Thoracic aorta (tissue), 2 donors: ENCODE measurements around the gene EXD2. TPM values are rescaled to one million over a fixed set of nuclear protein-coding genes. Genes with fewer than 3 reads are reported as not detected.

Experiments
- ATAC-seq: fragments of 150-250 bp; one replicate; pipeline ENCODE4 v1.8.0; 2017; ENCODE audit warnings: low read depth; ENCODE audit not compliant: insufficient number of reproducible peaks, low FRiP score
- DNase-seq: peaks from one replicate; pipeline ENCODE4 v3.0.0-alpha.2; 2020; ENCODE audit warnings: low spot score
- H3K27ac ChIP-seq, 2 donors: fragments of 200-600 bp; sonication (generic); 1 replicate in 1 of 2; 2 replicates in 1 of 2; pipeline ENCODE4 v1.5.1; 2016; ENCODE audit warnings: mild to moderate bottlenecking in 2 of 2, moderate library complexity in 2 of 2
- H3K27me3 ChIP-seq: fragments of 200-600 bp; sonication (generic); replicated peaks from 2 replicates; pipeline ENCODE4 v1.6.0; 2016; ENCODE audit warnings: mild to moderate bottlenecking; ENCODE audit not compliant: insufficient read depth
- H3K36me3 ChIP-seq: fragments of 200-600 bp; sonication (generic); one replicate; pipeline ENCODE4 v1.5.1; 2016
- H3K4me1 ChIP-seq, 2 donors: fragments of 200-600 bp; sonication (generic); 1 replicate in 1 of 2; 2 replicates in 1 of 2; pipeline versions ENCODE4 v1.5.1 to v1.6.0; 2016; ENCODE audit warnings: low read depth in 2 of 2, mild to moderate bottlenecking in 1 of 2; ENCODE audit not compliant: control insufficient read depth in 1 of 2
- H3K4me3 ChIP-seq: fragments of 200-600 bp; sonication (generic); 2 replicates; pipeline ENCODE4 v1.5.1; 2016; ENCODE audit warnings: mild to moderate bottlenecking
- H3K9me3 ChIP-seq: fragments of 200-600 bp; sonication (generic); 2 replicates; pipeline ENCODE4 v1.5.1; 2016
- total RNA-seq, 2 donors: library from RNA; depleted of rRNA; stranded (reverse); fragments of >200 nt; gene quantifications; one replicate each; pipeline versions ENCODE4 v1.1.0 to v1.2.3, GENCODE V29; 2016
- TF ChIP-seq, protein P1 (sequence below): fragments of 200-600 bp; sonication (generic); IDR thresholded peaks from one replicate; pipeline ENCODE4 v1.5.1; 2019; ENCODE audit warnings: antibody characterized with exemption

Gene EXD2
- total RNA-seq, 2 donors from 2014 or later, result 10.4 to 10.9 TPM

- Histone ChIP-seq H3K27me3 (no peaks in the 10 kb centered on the region), H3K27ac (no peak overlapping the region), H3K9me3 (no peaks in the 10 kb centered on the region), H3K4me1 (peaks cover 4 to 5% of the 10 kb centered on the region in 2 donors), H3K36me3 (peaks cover 39% of the 10 kb centered on the region), H3K4me3 (no peak overlapping the region)
- ATAC-seq (no peak), DNase-seq (no peak)
- TF ChIP-seq, protein P1, sequence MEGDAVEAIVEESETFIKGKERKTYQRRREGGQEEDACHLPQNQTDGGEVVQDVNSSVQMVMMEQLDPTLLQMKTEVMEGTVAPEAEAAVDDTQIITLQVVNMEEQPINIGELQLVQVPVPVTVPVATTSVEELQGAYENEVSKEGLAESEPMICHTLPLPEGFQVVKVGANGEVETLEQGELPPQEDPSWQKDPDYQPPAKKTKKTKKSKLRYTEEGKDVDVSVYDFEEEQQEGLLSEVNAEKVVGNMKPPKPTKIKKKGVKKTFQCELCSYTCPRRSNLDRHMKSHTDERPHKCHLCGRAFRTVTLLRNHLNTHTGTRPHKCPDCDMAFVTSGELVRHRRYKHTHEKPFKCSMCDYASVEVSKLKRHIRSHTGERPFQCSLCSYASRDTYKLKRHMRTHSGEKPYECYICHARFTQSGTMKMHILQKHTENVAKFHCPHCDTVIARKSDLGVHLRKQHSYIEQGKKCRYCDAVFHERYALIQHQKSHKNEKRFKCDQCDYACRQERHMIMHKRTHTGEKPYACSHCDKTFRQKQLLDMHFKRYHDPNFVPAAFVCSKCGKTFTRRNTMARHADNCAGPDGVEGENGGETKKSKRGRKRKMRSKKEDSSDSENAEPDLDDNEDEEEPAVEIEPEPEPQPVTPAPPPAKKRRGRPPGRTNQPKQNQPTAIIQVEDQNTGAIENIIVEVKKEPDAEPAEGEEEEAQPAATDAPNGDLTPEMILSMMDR, result no peak
Observed at GRCh38 chr14:69240527-69241173, 49.4 kb downstream of the EXD2 start.

DNA sequence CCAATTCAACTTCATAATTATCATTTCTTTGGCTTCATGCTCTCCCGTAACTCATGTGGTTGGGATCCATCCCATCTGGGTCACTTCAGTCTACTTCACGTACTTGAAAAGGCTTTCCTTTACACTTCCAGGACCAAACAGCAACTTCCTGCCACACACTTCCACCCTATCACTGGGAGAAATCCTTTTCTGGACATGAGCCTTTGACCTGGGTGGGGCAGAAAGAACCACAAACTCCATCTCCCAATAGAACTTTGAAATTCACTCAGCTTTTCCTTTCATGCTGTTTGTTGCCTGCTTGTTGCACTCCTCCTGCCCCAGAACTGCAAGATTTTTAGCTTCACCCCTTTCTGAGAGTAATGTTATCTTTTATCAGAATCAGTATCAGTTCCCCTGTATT, 50.3 kb downstream of the EXD2 start:
- no peak overlapping the region for H3K4me3 ChIP-seq
- peaks cover 4 to 5% of the 10 kb centered on the region in 2 donors for H3K4me1 ChIP-seq
- peaks cover 30% of the 10 kb centered on the region for H3K36me3 ChIP-seq
- TF ChIP-seq, protein P1, result no peak
- H3K27ac ChIP-seq, result no peak overlapping the region
- no peak for DNase-seq
- ATAC-seq, result no peak
- H3K9me3 ChIP-seq, result no peaks in the 10 kb centered on the region
- no peaks in the 10 kb centered on the region for H3K27me3 ChIP-seq

DNA sequence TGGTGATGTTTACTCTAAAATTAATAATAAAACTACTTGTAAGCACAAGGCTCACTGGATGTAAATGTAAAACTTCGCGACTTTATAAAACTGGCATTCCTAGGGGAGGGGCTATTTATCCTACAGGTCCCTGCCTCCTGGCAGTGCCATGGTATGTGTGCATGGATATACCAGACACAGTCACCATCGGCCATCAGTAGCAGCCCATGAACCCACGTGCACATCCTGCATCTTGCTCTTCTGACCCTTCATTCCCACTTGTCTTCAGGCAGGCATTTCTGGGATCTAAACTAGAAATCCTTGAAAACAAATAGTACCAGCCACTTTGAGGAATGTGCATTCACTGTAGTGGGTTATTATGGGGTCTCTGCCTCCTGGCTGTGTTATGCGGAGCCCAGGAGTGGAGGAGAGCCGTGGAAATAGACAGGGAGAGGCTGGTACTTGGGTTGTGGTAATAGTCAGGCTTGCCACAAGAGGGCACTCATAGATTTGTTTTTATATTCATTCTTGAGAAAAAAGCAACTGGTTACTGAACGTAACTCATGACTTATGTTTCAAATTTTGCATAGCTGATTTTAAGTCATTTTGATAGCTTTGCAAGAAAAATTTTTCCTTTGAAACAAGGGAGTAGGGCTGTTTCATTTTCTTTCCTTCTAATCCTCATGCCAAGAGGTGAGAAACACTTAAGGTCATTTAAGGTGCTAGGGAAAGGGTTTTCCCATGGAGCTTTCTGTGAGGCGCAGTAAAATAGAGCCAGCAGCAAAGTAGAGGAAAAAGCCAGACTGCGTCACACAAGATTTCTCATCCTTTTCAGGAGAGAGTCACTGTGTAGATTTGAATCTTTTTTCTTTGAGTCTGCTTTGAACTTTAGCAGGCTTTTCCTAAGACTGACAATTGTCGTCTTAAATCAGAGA, 51.3 kb downstream of the EXD2 start:
- DNase-seq, result no peak
- Histone ChIP-seq H3K36me3 (peaks cover 20% of the 10 kb centered on the region), H3K4me3 (peak overlapping the region; percentile 58), H3K27ac (peak overlapping the region; percentile 21 to 45), H3K27me3 (no peaks in the 10 kb centered on the region), H3K4me1 (peaks cover 8 to 9% of the 10 kb centered on the region in 2 donors), H3K9me3 (no peaks in the 10 kb centered on the region)
- ATAC-seq, result peak; percentile 52
- TF ChIP-seq, protein P1, result peak; percentile 85

DNA sequence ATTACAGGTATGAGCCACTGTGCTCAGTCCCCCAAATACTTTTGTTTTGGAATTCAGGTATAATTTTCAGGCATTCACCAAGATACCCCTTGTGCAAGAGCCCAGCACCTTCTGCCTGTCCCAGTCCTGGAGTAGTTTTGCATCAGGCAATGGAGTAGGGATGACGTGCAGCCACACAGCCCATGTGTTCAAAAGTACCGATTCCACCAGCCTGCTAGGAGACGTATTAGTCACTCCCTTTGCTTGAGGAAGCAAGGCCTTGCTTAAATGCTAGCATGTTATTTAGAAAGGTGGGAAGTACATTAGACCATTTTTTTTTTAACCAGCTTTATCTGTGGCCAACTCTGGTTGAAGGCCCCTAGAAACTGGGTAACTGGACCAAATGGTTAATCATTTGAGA, 53.6 kb downstream of the EXD2 start:
- TF ChIP-seq, protein P1, result no peak
- no peaks in the 10 kb centered on the region for H3K9me3 ChIP-seq
- no peak for DNase-seq
- ATAC-seq, result no peak
- no peaks in the 10 kb centered on the region for H3K27me3 ChIP-seq
- no peak overlapping the region for H3K27ac ChIP-seq
- no peak overlapping the region for H3K4me3 ChIP-seq
- H3K4me1 ChIP-seq, result peaks cover 14 to 26% of the 10 kb centered on the region in 2 donors
- H3K36me3 ChIP-seq, result peaks cover 12% of the 10 kb centered on the region

DNA sequence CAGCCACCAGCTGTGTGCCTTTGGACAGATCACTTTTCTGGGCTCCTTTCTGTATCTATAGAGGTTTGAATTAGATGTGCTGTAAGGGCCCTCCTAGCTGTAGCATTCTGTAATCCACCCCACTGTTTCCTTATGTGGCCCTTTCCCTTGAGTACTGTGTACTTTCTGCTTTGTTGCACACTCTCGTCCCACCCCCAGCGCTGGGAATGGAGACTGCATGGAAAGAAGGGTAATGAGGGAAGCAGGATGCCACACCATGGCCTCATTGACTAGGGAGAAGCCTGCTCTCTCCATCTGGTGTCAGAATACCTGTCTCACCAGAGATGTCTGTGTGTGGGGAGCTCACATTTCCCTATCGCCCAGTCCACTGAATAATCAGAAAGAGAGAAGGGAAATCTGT, 55.0 kb downstream of the EXD2 start:
- Histone ChIP-seq H3K4me1 (peaks cover 14 to 32% of the 10 kb centered on the region in 2 donors), H3K36me3 (peaks cover 6% of the 10 kb centered on the region), H3K4me3 (no peak overlapping the region), H3K9me3 (no peaks in the 10 kb centered on the region), H3K27me3 (no peaks in the 10 kb centered on the region), H3K27ac (no peak overlapping the region)
- TF ChIP-seq, protein P1, result no peak
- DNase-seq (no peak), ATAC-seq (no peak)
